AG04449 (cell line): ENCODE data around the gene SEC62.

Experiments used
- CTCF ChIA-PET: fragments of 350-600 bp; formaldehyde crosslinking; extraction: SDS; loops from one replicate; lab custom pipeline; 2021; ENCODE audit warnings: antibody characterized with exemption; lab: Yijun Ruan, JAX
- POLR2A ChIA-PET: fragments of 400-600, 350-600 bp; formaldehyde crosslinking; extraction: SDS; loops from one replicate; lab custom pipeline; 2020; ENCODE audit warnings: antibody characterized with exemption, inconsistent platforms; lab: Yijun Ruan, JAX
- DNase-seq: peaks from one replicate; pipeline ENCODE4 v3.0.0-alpha.2; 2010; ENCODE audit warnings: low read depth, low spot score
- H3K4me3 ChIP-seq: 2 replicates; pipeline ENCODE4 v1.5.1; 2011; ENCODE audit warnings: low read depth, mild to moderate bottlenecking, control low read depth, low read length
- TF ChIP-seq, protein P1 (sequence below): IDR thresholded peaks from one replicate; pipeline ENCODE4 v1.5.1; 2011; ENCODE audit warnings: mild to moderate bottlenecking, moderate library complexity, low read length, control low read depth, inconsistent platforms; ENCODE audit not compliant: insufficient read depth; ENCODE audit errors: missing control alignments

Gene SEC62

DNA sequence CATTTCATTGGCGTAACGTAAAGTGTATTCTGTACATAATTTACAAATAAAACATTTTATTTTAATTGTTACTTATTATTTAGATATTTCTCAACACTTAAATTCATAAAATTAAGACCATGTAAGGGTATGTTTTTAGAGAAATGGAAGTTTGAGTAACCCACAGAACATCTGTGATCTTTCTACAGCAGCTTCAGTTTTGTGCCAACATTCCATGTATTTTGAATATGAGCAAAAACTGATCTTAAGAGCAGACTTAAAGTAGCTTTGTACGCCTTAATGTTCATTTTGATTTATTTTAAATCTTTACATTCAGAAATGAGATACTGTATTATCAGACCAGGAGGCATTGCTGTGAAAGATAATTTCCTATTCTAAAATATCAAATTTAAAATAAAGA lies 27.2 kb downstream of the SEC62 start:
- TF ChIP-seq, protein P1, sequence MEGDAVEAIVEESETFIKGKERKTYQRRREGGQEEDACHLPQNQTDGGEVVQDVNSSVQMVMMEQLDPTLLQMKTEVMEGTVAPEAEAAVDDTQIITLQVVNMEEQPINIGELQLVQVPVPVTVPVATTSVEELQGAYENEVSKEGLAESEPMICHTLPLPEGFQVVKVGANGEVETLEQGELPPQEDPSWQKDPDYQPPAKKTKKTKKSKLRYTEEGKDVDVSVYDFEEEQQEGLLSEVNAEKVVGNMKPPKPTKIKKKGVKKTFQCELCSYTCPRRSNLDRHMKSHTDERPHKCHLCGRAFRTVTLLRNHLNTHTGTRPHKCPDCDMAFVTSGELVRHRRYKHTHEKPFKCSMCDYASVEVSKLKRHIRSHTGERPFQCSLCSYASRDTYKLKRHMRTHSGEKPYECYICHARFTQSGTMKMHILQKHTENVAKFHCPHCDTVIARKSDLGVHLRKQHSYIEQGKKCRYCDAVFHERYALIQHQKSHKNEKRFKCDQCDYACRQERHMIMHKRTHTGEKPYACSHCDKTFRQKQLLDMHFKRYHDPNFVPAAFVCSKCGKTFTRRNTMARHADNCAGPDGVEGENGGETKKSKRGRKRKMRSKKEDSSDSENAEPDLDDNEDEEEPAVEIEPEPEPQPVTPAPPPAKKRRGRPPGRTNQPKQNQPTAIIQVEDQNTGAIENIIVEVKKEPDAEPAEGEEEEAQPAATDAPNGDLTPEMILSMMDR = no peak
- no peak for DNase-seq
- ChIA-PET POLR2A (no interaction called here), CTCF (interaction anchor here (1.0 kb wide), 1 partner anchor 13 kb away, joined by 3 read pairs; no protein-coding TSS in a partner anchor)
- H3K4me3 ChIP-seq = no peak overlapping the region

DNA sequence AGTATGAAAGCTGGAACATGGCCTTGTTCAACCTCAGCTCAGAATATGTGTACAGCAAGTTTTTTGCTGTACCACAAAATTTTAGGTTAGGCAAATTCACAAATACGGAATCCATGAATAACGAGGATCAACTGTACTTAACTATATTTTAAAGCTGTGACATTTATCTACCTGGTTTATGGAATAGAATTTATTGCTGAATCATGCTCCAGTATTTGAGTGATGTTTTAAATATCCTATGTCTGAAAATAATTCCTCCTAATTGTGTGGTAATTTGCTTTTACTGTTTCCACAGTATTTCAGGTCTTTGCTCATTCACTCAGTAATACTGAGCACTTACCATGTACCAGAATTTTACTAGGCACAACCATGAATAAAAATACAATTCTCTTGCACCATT lies 29.5 kb downstream of the SEC62 start:
- DNase-seq = no peak
- no peak overlapping the region for H3K4me3 ChIP-seq
- ChIA-PET CTCF (no interaction called here), POLR2A (no interaction called here)
- TF ChIP-seq, protein P1 = no peak

DNA sequence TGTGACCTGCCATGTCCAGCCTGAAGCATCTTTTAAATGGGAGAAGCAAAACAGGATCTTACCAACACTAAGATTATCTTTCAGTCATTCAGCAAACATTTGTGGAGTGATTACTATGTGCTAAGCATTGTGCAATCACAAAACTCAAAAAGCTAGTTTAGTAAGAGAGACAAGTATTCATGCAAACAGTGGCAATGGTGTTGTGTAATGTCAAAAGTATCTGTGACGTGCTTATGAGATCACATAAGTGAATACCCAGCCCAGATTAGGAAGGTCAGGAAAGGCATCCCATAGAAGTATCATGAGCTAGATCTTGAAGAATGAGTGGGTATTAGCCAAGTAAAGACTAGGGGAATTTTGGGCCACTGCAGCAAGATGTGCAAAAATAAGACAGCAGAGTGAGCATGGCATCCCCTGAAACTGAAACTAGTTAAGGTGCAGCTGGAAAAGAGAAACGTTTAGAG lies 32.1 kb downstream of the SEC62 start:
- DNase-seq = peak; percentile 95
- TF ChIP-seq, protein P1 = no peak
- ChIA-PET CTCF (no interaction called here), POLR2A (interaction anchor here (0.7 kb wide), 1 partner anchor 10 kb away, joined by 4 read pairs; no protein-coding TSS in a partner anchor)
- no peak overlapping the region for H3K4me3 ChIP-seq

DNA sequence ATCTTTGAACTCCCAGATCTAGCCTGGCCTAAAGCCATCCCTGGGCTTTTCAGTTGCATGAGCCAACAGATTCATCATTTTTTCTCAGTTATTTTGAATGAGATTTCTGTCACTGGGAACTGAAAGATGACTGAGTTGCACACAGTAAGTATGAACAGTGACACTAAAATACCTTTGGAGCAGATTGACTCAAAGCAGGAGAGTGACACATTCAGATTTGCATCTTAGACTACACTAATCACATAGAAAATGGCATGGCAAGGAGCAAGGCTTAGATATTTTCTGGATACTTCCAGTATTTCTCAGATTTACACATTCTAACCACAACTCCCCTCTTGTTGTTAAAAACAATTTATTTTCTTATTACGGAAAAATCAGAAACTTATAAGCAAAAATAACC lies 32.8 kb downstream of the SEC62 start:
- POLR2A ChIA-PET = no interaction called here
- CTCF ChIA-PET = no interaction called here
- H3K4me3 ChIP-seq = no peak overlapping the region
- TF ChIP-seq, protein P1 = no peak
- no peak for DNase-seq

DNA sequence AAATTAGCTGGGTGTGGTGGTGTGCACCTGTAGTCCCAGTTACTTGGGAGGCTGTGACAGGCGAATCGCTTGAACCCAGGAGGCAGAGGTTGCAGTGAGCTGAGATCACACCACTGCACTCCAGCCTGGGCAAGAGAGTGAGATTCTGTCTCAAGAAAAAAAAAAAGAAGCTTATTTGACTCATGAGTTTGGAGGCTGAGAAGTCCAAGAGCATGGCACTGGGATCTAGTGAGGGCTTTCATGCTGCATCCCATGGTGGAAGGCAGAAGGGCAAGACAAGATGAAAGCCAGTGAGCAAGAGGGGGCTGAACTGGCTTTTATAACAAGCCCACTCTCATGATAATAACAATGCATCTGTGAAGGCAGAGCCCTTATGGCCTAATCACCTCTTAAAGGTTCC lies 33.4 kb downstream of the SEC62 start:
- CTCF ChIA-PET = interaction anchor here (1.2 kb wide), 1 partner anchor 10 kb away, joined by 3 read pairs; no protein-coding TSS in a partner anchor
- DNase-seq = no peak
- TF ChIP-seq, protein P1 = no peak
- H3K4me3 ChIP-seq = no peak overlapping the region
- POLR2A ChIA-PET = no interaction called here

DNA sequence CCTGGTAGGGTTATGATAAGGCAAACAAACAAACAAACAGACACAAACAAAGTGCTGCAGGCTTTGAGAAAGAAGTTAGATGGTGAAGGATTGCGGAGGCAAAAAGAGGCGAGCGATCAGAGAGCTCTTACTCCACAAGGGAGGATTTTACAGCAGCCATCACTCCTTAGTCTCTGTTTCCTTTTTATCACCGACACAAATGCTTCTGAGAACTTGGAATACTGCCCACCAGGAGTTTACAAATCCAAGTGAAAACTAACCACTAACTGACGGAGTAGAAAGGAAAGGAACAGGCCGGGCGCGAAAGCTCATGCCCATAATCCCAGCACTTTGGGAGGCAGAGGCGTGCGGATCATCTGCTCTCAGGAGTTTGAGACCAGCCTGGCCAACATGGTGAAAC lies 35.6 kb downstream of the SEC62 start:
- POLR2A ChIA-PET = interaction anchor here (0.6 kb wide), 1 partner anchor 175 kb away, joined by 3 read pairs; no protein-coding TSS in a partner anchor
- no peak for DNase-seq
- CTCF ChIA-PET = interaction anchor here (1.0 kb wide), 1 partner anchor 19 kb away, joined by 3 read pairs; no protein-coding TSS in a partner anchor
- TF ChIP-seq, protein P1 = no peak
- no peak overlapping the region for H3K4me3 ChIP-seq
